ENCODE data around the gene BIK. TPM values are rescaled to one million over a fixed set of nuclear protein-coding genes. Genes with fewer than 3 reads are reported as not detected.

Gene BIK
- total RNA-seq, 6 donors from 2014 or later: 2.3 to 6.2 (median 2.7) TPM; not detected in 2

GRCh38 chr22:43092085-43092484, 18.5 kb upstream of the BIK start:
- no peak overlapping the region for H3K27ac ChIP-seq
- WGBS, 2 donors: 54 to 67% methylated on average over 9 of the region's 9 CpGs
- DNase-seq: no peak

DNA sequence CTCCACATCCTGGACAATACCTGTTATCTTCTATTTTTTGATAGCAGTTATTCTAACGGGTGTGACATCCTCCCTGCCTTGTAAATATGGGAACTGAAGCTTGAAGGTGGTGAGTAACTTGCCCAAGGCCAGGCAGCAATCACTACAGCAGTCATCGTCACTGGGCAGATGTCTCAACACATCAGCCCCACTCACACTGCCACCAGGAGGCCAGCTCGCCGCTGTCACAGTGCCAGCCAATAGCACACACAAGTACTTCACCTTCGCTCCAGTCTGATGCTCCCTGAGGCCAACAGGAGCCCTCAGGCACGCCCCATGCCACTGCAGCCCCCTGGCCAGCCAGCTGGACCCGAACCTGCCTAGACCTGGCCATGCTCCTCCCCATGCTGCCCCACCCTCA, 16.5 kb upstream of the BIK start:
- no peak overlapping the region for H3K27ac ChIP-seq
- H3K9me3 ChIP-seq: peaks cover 0 to 8% (median 0%) of the 10 kb centered on the region in 4 donors
- DNase-seq: peak in 1 of 2 donors; percentile 52
- H3K4me3 ChIP-seq: no peak overlapping the region
- ATAC-seq (ENCODE audit: low FRiP score in 2 of 2): no peak
- no peaks in the 10 kb centered on the region for H3K27me3 ChIP-seq
- 37 to 65% methylated on average over 4 to 7 of the region's 7 CpGs for WGBS, 2 donors
- TF ChIP-seq EP300 (IDR thresholded peaks at IDR 0.05) (no peak), CTCF (IDR thresholded peaks at IDR 0.05) (peak in 1 of 6 experiments; percentile 10), POLR2A (IDR thresholded peaks at IDR 0.05) (no peak), POLR2AphosphoS5 (IDR thresholded peaks at IDR 0.05) (no peak)
- peaks cover 0 to 8% (median 7%) of the 10 kb centered on the region in 4 donors for H3K4me1 ChIP-seq
- no peaks in the 10 kb centered on the region for H3K36me3 ChIP-seq

More at GRCh38 chr22:43092085-43092484, 18.5 kb upstream of the BIK start:
- H3K4me1 ChIP-seq: peaks cover 4 to 14% (median 8%) of the 10 kb centered on the region in 4 donors
- TF ChIP-seq POLR2A (IDR thresholded peaks at IDR 0.05): no peak
- TF ChIP-seq CTCF (IDR thresholded peaks at IDR 0.05): no peak
- no peak for TF ChIP-seq POLR2AphosphoS5 (IDR thresholded peaks at IDR 0.05)
- H3K4me3 ChIP-seq: no peak overlapping the region
- no peaks in the 10 kb centered on the region for H3K36me3 ChIP-seq
- H3K9me3 ChIP-seq: peaks cover 0 to 8% (median 0%) of the 10 kb centered on the region in 4 donors
- no peaks in the 10 kb centered on the region for H3K27me3 ChIP-seq
- no peak for ATAC-seq (ENCODE audit: low FRiP score in 2 of 2)

- Histone ChIP-seq H3K36me3 (no peaks in the 10 kb centered on the region), H3K4me1 (peaks cover 0 to 6% (median 5%) of the 10 kb centered on the region in 4 donors), H3K9me3 (peaks cover 0 to 8% (median 0%) of the 10 kb centered on the region in 4 donors), H3K27me3 (no peaks in the 10 kb centered on the region), H3K4me3 (no peak overlapping the region), H3K27ac (no peak overlapping the region)
- no peak for ATAC-seq (ENCODE audit: low FRiP score in 2 of 2)
- 58 to 83% methylated on average over 3 to 4 of the region's 4 CpGs for WGBS, 2 donors
- no peak for DNase-seq
- no peak for TF ChIP-seq POLR2A (IDR thresholded peaks at IDR 0.05)
- TF ChIP-seq POLR2AphosphoS5 (IDR thresholded peaks at IDR 0.05): no peak
- TF ChIP-seq CTCF (IDR thresholded peaks at IDR 0.05): no peak
- TF ChIP-seq EP300 (IDR thresholded peaks at IDR 0.05): no peak
Measured at GRCh38 chr22:43094551-43094950, 16.0 kb upstream of the BIK start.

DNA sequence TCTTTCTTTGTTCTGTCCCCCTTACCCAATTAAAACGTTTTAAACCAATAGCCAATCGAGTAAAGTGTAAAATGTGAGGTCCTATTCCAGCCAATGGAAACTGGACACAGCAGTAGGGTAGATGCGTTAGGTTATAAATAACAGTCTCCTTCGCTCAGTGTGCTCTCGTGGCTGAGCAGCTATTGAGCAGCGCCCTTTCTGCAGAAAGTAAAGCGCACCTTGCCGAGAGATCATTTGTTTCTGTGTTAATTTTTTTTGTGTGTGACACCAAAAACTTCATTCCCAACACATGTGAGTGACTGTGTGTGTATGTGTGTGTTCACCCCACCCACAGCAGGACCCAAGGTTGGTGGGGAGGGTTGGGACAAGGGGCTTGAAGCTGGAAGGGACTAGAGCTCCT, 14.1 kb upstream of the BIK start:
- H3K27me3 ChIP-seq: no peaks in the 10 kb centered on the region
- H3K4me3 ChIP-seq: no peak overlapping the region
- TF ChIP-seq POLR2AphosphoS5 (IDR thresholded peaks at IDR 0.05) (no peak), POLR2A (IDR thresholded peaks at IDR 0.05) (no peak), CTCF (IDR thresholded peaks at IDR 0.05) (no peak), EP300 (IDR thresholded peaks at IDR 0.05) (no peak)
- no peaks in the 10 kb centered on the region for H3K36me3 ChIP-seq
- WGBS, 2 donors: 90 to 93% methylated on average over 8 of the region's 8 CpGs
- peaks cover 0 to 8% (median 0%) of the 10 kb centered on the region in 4 donors for H3K9me3 ChIP-seq
- peaks cover 0 to 7% (median 2%) of the 10 kb centered on the region in 4 donors for H3K4me1 ChIP-seq
- DNase-seq (no peak), ATAC-seq (ENCODE audit: low FRiP score in 2 of 2) (no peak)
- no peak overlapping the region for H3K27ac ChIP-seq

DNA sequence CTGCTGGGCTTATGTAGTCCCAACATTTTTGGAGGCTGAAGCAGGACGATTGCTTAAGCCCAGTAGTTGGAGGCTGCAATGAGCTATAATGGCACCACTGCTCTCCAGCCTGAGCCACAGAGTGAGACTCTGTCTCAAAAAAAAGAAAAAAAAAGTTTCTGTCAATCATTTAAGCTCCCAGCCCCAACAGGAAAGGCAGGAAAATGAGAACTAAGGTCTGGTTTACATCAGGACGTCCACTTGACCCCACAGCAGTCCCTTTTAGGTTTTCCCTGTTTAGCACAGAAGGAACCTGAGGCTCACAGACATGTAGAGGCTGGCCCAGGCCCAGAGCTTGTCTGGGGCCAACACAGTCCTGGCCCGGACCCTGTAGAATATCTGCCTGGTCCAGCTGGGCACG, 12.2 kb upstream of the BIK start:
- no peak for TF ChIP-seq EP300 (IDR thresholded peaks at IDR 0.05)
- no peak for TF ChIP-seq POLR2A (IDR thresholded peaks at IDR 0.05)
- no peak overlapping the region for H3K4me3 ChIP-seq
- H3K4me1 ChIP-seq: peaks cover 0 to 7% (median 3%) of the 10 kb centered on the region in 4 donors
- 46 to 56% methylated on average over 4 of the region's 4 CpGs for WGBS, 2 donors
- H3K36me3 ChIP-seq: no peaks in the 10 kb centered on the region
- DNase-seq: no peak
- peak overlapping the region in 2 of 4 donors; percentile 2 to 59 for H3K27ac ChIP-seq
- no peaks in the 10 kb centered on the region for H3K27me3 ChIP-seq
- no peak for ATAC-seq (ENCODE audit: low FRiP score in 2 of 2)
- peaks cover 0 to 8% (median 0%) of the 10 kb centered on the region in 4 donors for H3K9me3 ChIP-seq

All from upper lobe of left lung (tissue), 6 donors.